Panc1 (cell line): Measurements from ENCODE around the gene FAM168B.

Source experiments
- CTCF ChIP-seq: fragments of 450-650 bp; IDR thresholded peaks from 2 replicates; pipeline ENCODE4 v1.5.1; 2017; ENCODE audit warnings: mild to moderate bottlenecking
- POLR2AphosphoS5 ChIP-seq: IDR thresholded peaks from 2 replicates; pipeline ENCODE4 v1.6.1; 2012; ENCODE audit warnings: mild to moderate bottlenecking, low read depth, low read length, moderate library complexity
- REST ChIP-seq, 2 experiments: IDR thresholded peaks; 2 replicates each; pipeline ENCODE4 v1.6.1; 2011 to 2012; ENCODE audit warnings: low read depth in 2 of 2, control low read depth in 1 of 2, low read length in 1 of 2, mild to moderate bottlenecking in 1 of 2, moderate library complexity in 1 of 2; ENCODE audit not compliant: insufficient read depth in 1 of 2
- SIN3A ChIP-seq: IDR thresholded peaks from 2 replicates; pipeline ENCODE4 v1.6.1; 2012; ENCODE audit warnings: low read depth, mild to moderate bottlenecking, low read length, moderate library complexity, borderline replicate concordance; ENCODE audit not compliant: insufficient read depth
- TCF7L2 ChIP-seq: IDR thresholded peaks from 2 replicates; pipeline ENCODE4 v1.6.1; 2011; ENCODE audit warnings: mild to moderate bottlenecking, low read depth, low read length, inconsistent platforms

- TF ChIP-seq CTCF (no peak), POLR2AphosphoS5 (no peak), REST (IDR thresholded peaks at IDR 0.05; ENCODE audit: insufficient read depth in 1 of 2, low read depth in 2 of 2, low read length in 1 of 2) (no peak), SIN3A (no peak), TCF7L2 (no peak)
These were observed 82.7 kb downstream of the FAM168B start for GRCh38 chr2:131010566-131010965.
